Lower leg skin (tissue), 3 donors: ENCODE results near the gene TRAF2.
A peak's percentile ranks its signal among the peaks of the same experiment; 100 is the strongest.
"Not testable (repeated sequence)": the region's sequence is repeated elsewhere in the genome, so short reads cannot be mapped to it uniquely, and the experiment has no call there.

Source experiments
- POLR2A ChIP-seq, 2 donors: fragments of 450-650 bp; IDR thresholded peaks; one replicate each; pipeline ENCODE4 v1.6.1; 2016 to 2017; ENCODE audit warnings: antibody characterized with exemption in 2 of 2, mild to moderate bottlenecking in 1 of 2, moderate library complexity in 1 of 2
- TF ChIP-seq, protein P1 (sequence below), 3 donors: fragments of 450-650 bp; IDR thresholded peaks; one replicate each; pipeline ENCODE4 v1.5.1; 2016; ENCODE audit warnings: antibody characterized with exemption in 3 of 3, mild to moderate bottlenecking in 3 of 3, moderate library complexity in 2 of 3

DNA sequence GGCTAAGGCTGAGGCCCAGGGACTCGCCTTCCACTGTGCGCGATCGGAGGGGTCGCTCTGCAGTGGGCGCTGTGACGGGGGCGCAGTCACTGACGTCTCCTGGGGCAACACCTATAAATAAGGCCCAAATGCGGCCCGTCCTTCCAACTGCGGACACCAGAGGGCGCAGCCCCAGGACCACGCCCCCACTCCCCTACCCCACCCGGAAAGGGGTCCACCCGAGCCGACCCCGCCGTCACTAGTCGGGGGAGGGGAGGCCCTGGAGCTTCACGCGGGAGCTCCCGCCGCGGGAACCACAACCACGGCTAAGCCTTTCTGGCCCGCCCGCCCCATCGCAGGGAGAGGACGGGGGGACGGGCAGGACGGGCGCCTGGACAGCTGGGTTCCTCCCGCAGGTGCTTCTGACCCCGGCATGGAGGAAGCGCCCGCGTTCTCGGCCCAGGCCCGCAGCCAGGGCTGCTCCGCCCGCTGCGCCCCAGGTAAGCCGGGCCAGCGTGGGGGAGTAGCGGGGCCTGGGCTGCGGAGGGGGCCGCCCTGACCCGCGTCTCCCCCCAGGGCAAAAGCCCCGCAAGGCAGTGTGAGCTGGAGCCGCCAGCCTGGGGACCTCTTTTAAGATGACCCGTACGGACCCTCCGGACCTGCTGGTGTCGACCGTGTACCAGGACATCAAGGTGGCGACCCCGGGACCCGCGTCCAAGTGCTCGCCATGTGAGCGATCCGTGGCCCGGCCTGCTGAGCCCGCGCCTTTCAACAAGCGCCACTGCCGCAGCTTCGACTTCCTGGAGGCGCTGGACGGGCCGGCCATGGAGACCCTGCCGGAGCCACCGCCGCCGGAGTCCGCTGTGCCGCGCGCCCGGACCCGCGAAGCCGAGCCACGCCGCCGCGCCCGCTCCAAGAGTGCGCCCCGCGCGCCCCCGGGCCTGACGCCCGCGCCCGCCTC is 42.2 kb upstream of the TRAF2 start:
- TF ChIP-seq, protein P1, sequence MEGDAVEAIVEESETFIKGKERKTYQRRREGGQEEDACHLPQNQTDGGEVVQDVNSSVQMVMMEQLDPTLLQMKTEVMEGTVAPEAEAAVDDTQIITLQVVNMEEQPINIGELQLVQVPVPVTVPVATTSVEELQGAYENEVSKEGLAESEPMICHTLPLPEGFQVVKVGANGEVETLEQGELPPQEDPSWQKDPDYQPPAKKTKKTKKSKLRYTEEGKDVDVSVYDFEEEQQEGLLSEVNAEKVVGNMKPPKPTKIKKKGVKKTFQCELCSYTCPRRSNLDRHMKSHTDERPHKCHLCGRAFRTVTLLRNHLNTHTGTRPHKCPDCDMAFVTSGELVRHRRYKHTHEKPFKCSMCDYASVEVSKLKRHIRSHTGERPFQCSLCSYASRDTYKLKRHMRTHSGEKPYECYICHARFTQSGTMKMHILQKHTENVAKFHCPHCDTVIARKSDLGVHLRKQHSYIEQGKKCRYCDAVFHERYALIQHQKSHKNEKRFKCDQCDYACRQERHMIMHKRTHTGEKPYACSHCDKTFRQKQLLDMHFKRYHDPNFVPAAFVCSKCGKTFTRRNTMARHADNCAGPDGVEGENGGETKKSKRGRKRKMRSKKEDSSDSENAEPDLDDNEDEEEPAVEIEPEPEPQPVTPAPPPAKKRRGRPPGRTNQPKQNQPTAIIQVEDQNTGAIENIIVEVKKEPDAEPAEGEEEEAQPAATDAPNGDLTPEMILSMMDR (IDR thresholded peaks at IDR 0.05), result peak in 1 of 3 donors; percentile 13
- not testable (repeated sequence) for TF ChIP-seq POLR2A (IDR thresholded peaks at IDR 0.05)
